Upper lobe of left lung (tissue), 6 donors: ENCODE measurements around the gene SLC29A3. TPM values are rescaled to one million over a fixed set of nuclear protein-coding genes. Genes with fewer than 3 reads are reported as not detected.
A peak's percentile ranks its signal among the peaks of the same experiment; 100 is the strongest.
"Not testable (repeated sequence)": the region's sequence is repeated elsewhere in the genome, so short reads cannot be mapped to it uniquely, and the experiment has no call there.

Experiments
- ATAC-seq, 2 donors: fragments of 200-7000 bp; cut with Tn5 transposase; one replicate each; pipeline ENCODE4 v1.9.1; 2022; ENCODE audit warnings: mild to moderate bottlenecking in 2 of 2, moderate library complexity in 2 of 2; ENCODE audit not compliant: low FRiP score in 2 of 2
- DNase-seq, 2 donors: peaks; one replicate each; pipeline ENCODE4 v3.0.0-alpha.2; 2019 to 2020
- H3K27ac ChIP-seq, 4 donors: fragments of 200-600 bp; sonication (generic); one replicate each; pipeline ENCODE4 v1.5.1; 2016 to 2019
- H3K27me3 ChIP-seq, 4 donors: fragments of 200-600 bp; sonication (generic); one replicate each; pipeline ENCODE4 v1.5.1; 2017 to 2019
- H3K36me3 ChIP-seq, 4 donors: fragments of 200-600 bp; sonication (generic); one replicate each; pipeline ENCODE4 v1.5.1; 2016 to 2019
- H3K4me1 ChIP-seq, 4 donors: fragments of 200-600 bp; sonication (generic); one replicate each; pipeline ENCODE4 v1.5.1; 2018 to 2019
- H3K4me3 ChIP-seq, 4 donors: fragments of 200-600 bp; sonication (generic); one replicate each; pipeline ENCODE4 v1.5.1; 2017 to 2019; ENCODE audit warnings: mild to moderate bottlenecking in 2 of 4, moderate library complexity in 1 of 4
- H3K9me3 ChIP-seq, 4 donors: fragments of 200-600 bp; sonication (generic); one replicate each; pipeline ENCODE4 v1.5.1; 2018 to 2019
- EP300 ChIP-seq, 4 donors: sonication (generic); formaldehyde crosslinking; IDR thresholded peaks; one replicate each; pipeline ENCODE4 v1.5.1; 2017; ENCODE audit warnings: antibody characterized with exemption in 4 of 4, control low read depth in 2 of 4
- POLR2A ChIP-seq, 4 donors: fragments of 450-650 bp; IDR thresholded peaks; one replicate each; pipeline ENCODE4 v1.5.1; 2016 to 2017; ENCODE audit warnings: antibody characterized with exemption in 4 of 4, mild to moderate bottlenecking in 2 of 4
- POLR2AphosphoS5 ChIP-seq, 2 donors: sonication (generic); formaldehyde crosslinking; IDR thresholded peaks; one replicate each; pipeline ENCODE4 v1.5.1; 2017; ENCODE audit warnings: antibody characterized with exemption in 2 of 2
- WGBS, 2 donors: methylation state at CpG; one replicate each; pipeline ENCODE4 v1.1.5; 2017 to 2018; 5-methylcytosine and 5-hydroxymethylcytosine counted together
- total RNA-seq, 6 donors: library from RNA; depleted of rRNA in 4 of 6; stranded (reverse); fragments of >200 nt in 4 of 6; gene quantifications; one replicate each; pipeline versions ENCODE4 v1.1.0 to v1.2.1, GENCODE V29; 2016 to 2021
- TF ChIP-seq, protein P1 (sequence below), 6 experiments: fragments of 450-650 bp in 4 of 6; fragments of 200-600 bp in 2 of 6; sonication (generic) in 2 of 6; IDR thresholded peaks; one replicate each; pipeline ENCODE4 v1.5.1; 2016 to 2019; ENCODE audit warnings: antibody characterized with exemption in 6 of 6
- donor health status: DM: no; HTN: no; CAD: no; lungs with moderate emphysema.
- donor health status: DM: no; HTN: yes; CAD: no; lungs with severe emphysema.

Gene SLC29A3
- total RNA-seq, 6 donors from 2014 or later: 6.7 to 17.0 (median 9.2) TPM

DNA sequence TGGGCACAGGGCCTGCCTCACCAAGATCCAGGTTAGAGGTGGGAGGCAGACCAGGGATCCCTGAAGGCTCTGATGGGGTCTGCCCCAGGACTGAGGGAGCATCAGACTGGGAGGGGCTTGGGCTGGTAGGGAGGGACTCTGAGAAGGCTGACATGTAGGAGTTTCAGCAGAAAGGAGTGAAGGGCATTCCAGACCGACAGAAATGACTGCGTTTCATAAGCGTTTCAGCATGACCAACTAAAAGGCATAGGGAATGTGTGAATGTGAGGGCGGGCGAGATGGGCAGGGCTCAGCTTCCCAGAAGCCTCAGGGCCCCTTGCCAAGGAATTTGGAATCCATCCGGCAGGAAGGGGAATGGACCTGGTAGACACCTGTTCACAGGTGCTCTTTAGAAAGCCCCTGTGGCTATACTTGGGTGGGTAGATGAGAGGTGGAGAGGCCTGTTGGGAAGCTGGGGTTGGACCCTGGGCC, 24.9 kb upstream of the SLC29A3 start:
- Histone ChIP-seq H3K27ac (peak overlapping the region in 3 of 4 donors; percentile 8 to 56 (median 16)), H3K9me3 (no peaks in the 10 kb centered on the region), H3K27me3 (no peaks in the 10 kb centered on the region), H3K4me1 (peaks cover 2 to 19% (median 12%) of the 10 kb centered on the region in 4 donors), H3K36me3 (peaks cover 3 to 85% (median 28%) of the 10 kb centered on the region in 4 donors), H3K4me3 (no peak overlapping the region)
- ATAC-seq: no peak
- 59 to 87% methylated on average over 6 of the region's 6 CpGs for WGBS, 2 donors
- DNase-seq: no peak
- TF ChIP-seq EP300 (IDR thresholded peaks at IDR 0.05) (no peak), POLR2AphosphoS5 (IDR thresholded peaks at IDR 0.05) (no peak), POLR2A (IDR thresholded peaks at IDR 0.05) (no peak)
- TF ChIP-seq, protein P1, sequence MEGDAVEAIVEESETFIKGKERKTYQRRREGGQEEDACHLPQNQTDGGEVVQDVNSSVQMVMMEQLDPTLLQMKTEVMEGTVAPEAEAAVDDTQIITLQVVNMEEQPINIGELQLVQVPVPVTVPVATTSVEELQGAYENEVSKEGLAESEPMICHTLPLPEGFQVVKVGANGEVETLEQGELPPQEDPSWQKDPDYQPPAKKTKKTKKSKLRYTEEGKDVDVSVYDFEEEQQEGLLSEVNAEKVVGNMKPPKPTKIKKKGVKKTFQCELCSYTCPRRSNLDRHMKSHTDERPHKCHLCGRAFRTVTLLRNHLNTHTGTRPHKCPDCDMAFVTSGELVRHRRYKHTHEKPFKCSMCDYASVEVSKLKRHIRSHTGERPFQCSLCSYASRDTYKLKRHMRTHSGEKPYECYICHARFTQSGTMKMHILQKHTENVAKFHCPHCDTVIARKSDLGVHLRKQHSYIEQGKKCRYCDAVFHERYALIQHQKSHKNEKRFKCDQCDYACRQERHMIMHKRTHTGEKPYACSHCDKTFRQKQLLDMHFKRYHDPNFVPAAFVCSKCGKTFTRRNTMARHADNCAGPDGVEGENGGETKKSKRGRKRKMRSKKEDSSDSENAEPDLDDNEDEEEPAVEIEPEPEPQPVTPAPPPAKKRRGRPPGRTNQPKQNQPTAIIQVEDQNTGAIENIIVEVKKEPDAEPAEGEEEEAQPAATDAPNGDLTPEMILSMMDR (IDR thresholded peaks at IDR 0.05): no peak

DNA sequence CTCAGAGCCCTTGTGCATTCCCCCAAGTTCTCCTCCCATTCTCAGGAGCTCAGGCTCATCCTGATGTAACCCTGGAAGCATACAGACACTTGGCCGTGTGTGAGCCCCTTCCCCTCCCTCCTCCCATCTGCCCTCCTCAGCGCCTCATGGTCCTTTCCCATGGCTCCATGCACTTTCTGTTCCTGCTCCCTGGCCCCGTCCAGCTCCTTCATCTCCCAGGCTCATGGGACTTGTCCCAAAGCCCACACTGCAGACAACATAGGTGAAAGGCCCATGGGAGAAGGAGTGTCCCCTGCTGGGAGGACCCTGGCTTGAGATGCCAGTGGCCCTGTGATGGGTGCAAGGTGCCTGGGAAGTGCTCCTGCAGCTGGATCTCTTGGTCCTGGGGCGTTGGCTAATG, 24.2 kb upstream of the SLC29A3 start:
- H3K27me3 ChIP-seq: no peaks in the 10 kb centered on the region
- 81 to 88% methylated on average over 4 of the region's 4 CpGs for WGBS, 2 donors
- no peak overlapping the region for H3K27ac ChIP-seq
- H3K4me1 ChIP-seq: peaks cover 2 to 19% (median 12%) of the 10 kb centered on the region in 4 donors
- peaks cover 3 to 91% (median 28%) of the 10 kb centered on the region in 4 donors for H3K36me3 ChIP-seq
- no peak overlapping the region for H3K4me3 ChIP-seq
- ATAC-seq (no peak), DNase-seq (no peak)
- no peaks in the 10 kb centered on the region for H3K9me3 ChIP-seq
- TF ChIP-seq EP300 (IDR thresholded peaks at IDR 0.05): no peak
- no peak for TF ChIP-seq POLR2AphosphoS5 (IDR thresholded peaks at IDR 0.05)
- TF ChIP-seq, protein P1 (IDR thresholded peaks at IDR 0.05): no peak
- no peak for TF ChIP-seq POLR2A (IDR thresholded peaks at IDR 0.05)

DNA sequence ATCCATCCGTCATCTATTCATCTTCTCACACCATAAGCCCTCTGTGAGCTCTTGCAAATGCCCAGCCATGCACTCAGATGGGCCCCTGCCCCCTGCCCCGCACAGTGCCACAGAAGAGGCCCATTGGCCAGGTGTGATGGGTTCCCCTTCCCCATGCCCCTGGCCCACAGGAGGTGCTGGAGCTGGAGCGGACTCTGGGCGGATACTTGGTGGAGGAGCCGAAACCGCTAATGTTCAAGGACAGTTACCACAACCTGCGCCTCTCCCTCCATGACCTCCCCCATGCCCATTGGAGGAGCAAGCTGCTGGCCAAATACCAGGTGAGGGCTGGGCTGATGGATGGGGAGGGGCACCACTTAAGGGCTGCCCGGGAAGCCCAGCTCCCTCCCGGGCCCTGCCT, 23.4 kb upstream of the SLC29A3 start:
- Histone ChIP-seq H3K4me1 (peaks cover 2 to 19% (median 12%) of the 10 kb centered on the region in 4 donors), H3K27ac (no peak overlapping the region), H3K27me3 (no peaks in the 10 kb centered on the region), H3K36me3 (peaks cover 3 to 91% (median 27%) of the 10 kb centered on the region in 4 donors), H3K4me3 (no peak overlapping the region), H3K9me3 (no peaks in the 10 kb centered on the region)
- DNase-seq (no peak), ATAC-seq (no peak)
- WGBS, 2 donors: 87 to 91% methylated on average over 9 of the region's 9 CpGs
- TF ChIP-seq, protein P1 (IDR thresholded peaks at IDR 0.05): no peak

DNA sequence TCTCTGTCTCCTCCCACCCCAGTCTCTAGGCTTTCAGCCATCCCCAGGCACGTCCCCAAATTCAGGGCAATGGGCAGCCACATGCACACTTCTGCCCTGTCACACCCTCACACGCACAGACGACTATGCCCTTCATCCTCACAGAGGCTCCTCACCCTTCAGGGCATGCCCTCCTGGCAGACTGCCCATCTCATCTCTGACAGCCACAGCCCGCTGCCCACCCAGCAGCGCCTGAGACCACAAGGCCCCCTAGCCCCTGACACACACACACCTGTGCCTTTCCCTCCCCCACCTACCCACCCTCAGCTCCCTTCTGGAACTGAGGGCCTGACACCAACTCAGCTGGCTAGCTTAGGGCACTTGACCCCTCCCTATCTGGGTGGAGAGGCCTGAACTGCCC, 23.0 kb upstream of the SLC29A3 start:
- Histone ChIP-seq H3K9me3 (no peaks in the 10 kb centered on the region), H3K4me1 (peaks cover 2 to 19% (median 12%) of the 10 kb centered on the region in 4 donors), H3K27me3 (no peaks in the 10 kb centered on the region), H3K27ac (no peak overlapping the region), H3K36me3 (peaks cover 3 to 90% (median 26%) of the 10 kb centered on the region in 4 donors), H3K4me3 (no peak overlapping the region)
- ATAC-seq (no peak), DNase-seq (no peak)
- TF ChIP-seq EP300 (IDR thresholded peaks at IDR 0.05) (no peak), POLR2AphosphoS5 (IDR thresholded peaks at IDR 0.05) (no peak), POLR2A (IDR thresholded peaks at IDR 0.05) (no peak)
- TF ChIP-seq, protein P1 (IDR thresholded peaks at IDR 0.05): no peak
- WGBS, 2 donors: 66 to 67% methylated on average over 3 to 5 of the region's 5 CpGs

DNA sequence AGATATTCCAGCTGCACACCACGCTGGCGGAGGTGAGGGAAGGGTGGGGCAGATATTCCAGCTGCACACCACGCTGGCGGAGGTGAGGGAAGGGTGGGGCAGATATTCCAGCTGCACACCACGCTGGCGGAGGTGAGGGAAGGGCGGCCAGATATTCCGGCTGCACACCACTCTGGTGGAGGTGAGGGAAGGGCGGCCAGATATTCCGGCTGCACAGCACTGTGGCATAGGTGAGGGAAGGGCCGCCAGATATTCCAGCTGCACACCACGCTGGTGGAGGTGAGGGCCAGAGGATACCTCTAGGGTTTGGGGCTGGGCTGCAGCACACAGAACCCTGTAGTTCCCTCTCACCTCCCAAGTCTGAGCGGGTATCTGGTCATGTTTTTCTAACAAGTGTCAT, 22.2 kb upstream of the SLC29A3 start:
- H3K4me3 ChIP-seq, ATAC-seq, DNase-seq, H3K9me3 ChIP-seq, H3K27me3 ChIP-seq, H3K27ac ChIP-seq: not testable (repeated sequence)
- Histone ChIP-seq H3K36me3 (peaks cover 3 to 89% (median 19%) of the 10 kb centered on the region in 4 donors), H3K4me1 (peaks cover 2 to 19% (median 12%) of the 10 kb centered on the region in 4 donors)
- WGBS, 2 donors: 83 to 87% methylated on average over 13 of the region's 13 CpGs
